Measurements from ENCODE around the gene RBM23. TPM values are rescaled to one million over a fixed set of nuclear protein-coding genes. Genes with fewer than 3 reads are reported as not detected.

The RBM23 gene
- total and polyA plus RNA-seq, 2 of the 8 experiments (the other 6 are each of a cell fraction or from before 2014, with no cell fraction given), result 41.2 to 43.3 TPM

- TF ChIP-seq CHD7 (IDR thresholded peaks at IDR 0.05; ENCODE audit: insufficient replicate concordance, low read length) (no peak), EGR1 (IDR thresholded peaks at IDR 0.05; ENCODE audit: borderline replicate concordance, low read depth, low read length) (no peak), SIN3A (conservative IDR thresholded peaks at IDR 0.05 in 1 of 2, IDR thresholded peaks at IDR 0.05 in 1 of 2; ENCODE audit: low read depth in 1 of 2, low read length in 2 of 2) (no peak), SP2 (IDR thresholded peaks at IDR 0.05; ENCODE audit: low read length) (no peak), CREB1 (IDR thresholded peaks at IDR 0.05) (no peak), TEAD4 (IDR thresholded peaks at IDR 0.05; ENCODE audit: low read depth, low read length) (no peak), ASH2L (IDR thresholded peaks at IDR 0.05; ENCODE audit: low read length) (no peak)
Measured at GRCh38 chr14:22872833-22873520, 46.0 kb downstream of the RBM23 start (continued).
